GM21717 (cell line): Measurements from ENCODE around the gene INCA1.
A peak's percentile ranks its signal among the peaks of the same experiment; 100 is the strongest.

Experiments used
- ATAC-seq: cut with Tn5 transposase; IDR thresholded peaks from one replicate; pipeline ENCODE4 v1.9.1; 2021; ENCODE audit warnings: mild to moderate bottlenecking, moderate library complexity; ENCODE audit not compliant: unreplicated experiment

INCA1 gene

DNA sequence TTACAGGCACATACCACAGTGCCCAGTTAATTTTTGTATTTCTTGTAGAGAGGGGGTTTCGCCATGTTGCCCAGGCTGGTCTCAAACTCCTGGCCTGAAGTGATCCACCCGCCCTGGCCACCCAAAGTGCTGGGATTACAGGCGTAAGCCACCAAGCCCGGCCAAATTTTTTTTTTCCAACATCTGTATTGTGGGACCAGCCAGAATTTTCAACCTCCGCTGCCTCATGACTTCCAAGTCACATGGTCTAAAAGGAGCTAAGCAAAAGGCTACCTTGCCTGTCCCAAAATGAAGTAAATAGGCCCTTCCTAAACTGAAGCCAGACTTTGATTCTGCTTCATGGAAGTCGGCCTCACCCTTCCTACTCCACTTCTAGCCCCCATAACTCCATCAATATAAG lies 25.5 kb downstream of the INCA1 start:
- no peak for ATAC-seq

DNA sequence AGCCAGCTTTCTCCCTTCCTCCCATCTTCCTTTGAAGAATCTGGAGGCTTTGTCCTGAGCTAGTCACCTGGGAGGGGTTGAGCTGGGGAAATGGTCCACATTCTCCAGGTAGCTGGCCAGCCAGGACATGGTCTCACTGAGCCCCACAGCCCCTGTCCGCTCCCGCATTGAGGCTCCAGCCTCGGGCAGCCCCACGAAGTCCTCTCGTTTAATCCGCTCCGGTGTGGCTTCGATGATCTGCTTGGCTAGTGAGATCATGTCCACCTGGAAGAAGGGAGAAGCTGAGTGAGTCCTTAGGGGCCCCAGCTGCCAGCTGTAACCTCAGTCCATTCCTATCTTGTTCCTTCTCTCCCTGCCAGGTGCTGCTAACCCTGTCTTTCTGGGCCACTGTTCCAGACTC lies 27.0 kb downstream of the INCA1 start:
- ATAC-seq, result no peak

DNA sequence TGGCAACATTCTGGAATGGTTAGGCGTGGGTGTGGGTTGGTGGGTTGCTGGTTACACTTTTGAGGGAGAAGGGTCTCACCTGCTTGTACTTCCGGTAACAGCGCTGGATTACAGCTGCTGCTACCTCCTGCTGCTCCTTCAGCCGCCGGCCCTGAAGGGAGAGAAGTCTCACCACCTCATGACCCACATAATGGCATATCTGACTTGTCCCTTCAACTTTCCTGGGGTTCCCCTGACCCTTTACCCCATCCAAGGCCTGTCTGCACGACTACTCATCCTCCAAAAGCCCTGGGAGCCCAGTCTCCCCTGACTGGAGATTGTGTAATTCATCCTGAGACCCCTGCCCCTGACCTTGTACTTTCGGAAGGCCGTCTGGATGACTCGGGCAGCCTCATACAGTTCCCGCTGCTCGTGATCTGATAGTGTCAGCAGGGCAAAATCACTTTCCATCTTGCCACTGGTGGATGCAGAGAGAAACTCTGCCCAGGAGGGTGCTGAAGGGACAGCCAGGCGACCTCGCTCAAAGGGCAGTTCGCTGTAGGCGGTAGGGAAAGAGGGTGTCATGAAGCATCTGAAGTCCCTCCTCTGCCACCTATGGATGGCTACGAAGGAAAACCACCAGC lies 27.7 kb downstream of the INCA1 start:
- no peak for ATAC-seq

DNA sequence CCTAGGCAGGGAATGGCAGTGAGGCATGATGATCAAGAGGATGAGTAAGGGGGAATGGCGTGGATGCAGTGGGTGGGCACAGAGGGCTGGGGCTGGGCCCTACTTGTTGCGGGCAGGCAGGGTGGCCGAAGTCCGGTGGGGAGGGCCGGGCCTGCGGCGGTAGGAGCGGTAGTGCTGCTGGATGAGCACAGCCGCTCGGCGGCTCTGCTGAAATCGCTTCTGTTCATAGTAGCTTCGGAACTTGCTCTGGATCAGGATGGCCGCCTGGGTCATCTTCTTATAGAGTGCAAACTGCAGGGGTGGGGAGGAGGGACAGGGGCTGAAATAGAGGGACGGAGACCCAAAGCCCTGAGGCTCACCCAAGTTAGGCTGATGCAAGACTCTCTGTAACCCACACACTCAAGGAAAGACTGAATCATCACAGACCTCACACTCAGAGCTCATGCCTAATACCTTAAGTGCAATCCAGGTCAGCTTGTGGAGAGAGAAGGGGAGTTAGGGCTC lies 28.2 kb downstream of the INCA1 start:
- no peak for ATAC-seq

DNA sequence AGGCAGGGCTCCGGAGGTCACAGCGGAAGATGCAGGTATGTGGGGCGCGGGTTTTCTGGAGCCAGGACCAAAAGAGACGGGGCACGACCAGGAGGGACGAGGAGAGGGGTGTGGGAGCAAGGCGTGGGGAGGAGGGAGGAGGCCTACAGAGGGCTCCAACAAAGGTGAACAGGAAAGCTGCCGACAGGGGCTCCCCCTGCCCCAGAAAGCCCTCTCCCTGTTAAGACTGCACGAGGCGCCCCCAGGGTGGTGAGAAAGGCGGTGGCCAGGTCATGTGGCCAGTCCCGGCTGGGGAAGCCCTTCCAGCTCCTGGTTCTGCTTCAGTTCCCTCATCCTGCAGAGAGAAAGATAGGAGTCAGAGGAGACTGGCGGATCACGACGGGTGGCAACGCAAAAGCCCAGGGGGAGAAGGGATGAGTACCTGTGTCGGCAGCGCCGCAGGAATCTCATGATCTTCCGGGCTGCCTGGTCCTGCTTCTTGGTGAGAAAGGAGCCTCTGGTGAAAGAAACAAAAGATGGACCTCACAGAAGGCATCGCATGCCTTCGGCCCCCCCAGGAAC lies 28.8 kb downstream of the INCA1 start:
- no peak for ATAC-seq

DNA sequence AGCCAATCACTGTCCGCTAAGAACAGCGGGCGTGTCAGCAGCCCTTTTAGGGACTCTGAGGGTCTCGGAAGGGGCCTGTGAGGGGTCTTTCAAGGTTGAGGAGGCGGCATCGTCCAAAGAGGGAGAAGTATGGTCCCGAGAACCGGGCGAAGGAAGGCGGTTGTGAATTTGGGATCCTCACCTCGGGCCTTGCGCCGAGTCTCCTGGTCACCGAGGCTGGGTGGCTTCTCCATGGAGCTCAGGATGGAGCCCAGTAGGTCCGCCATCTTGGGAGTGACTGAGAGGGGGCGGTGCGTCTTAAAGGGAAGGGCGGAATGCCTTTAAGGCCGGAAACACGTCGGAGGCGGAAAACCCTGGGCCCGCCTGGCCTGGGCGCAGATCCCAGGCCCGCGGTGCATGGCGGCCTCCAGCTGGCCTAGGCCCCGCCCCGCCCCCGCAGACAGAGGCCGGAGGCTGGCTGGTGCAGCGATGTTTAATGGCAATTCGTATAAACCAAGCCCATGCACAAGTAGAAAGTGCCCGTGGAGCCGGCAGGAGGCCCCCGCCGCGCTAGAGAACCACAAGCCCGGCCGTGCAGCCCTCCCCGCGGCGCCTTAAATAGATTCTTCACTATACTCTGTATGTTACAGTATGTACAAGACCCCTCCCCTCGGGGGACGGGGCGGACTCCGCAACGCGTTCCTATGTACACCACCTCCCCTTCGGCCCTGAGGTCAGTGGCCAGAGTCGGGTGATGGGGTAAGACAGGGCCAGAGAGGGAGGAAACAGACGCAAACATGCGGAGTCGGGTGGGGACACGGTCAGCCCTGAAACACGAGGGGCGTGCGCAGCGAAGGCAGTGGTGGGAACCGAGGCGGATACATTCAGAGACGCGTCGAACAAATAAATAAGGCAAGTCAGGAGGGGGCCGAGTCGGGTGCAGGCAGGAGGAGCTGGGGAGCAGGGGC lies 29.5 kb downstream of the INCA1 start, which contains the start of gene SPAG7:
SPAG7 (minus strand) TSS at position 279 of the 947 bp plus-strand sequence; CDS start at position 266, 13 bp downstream.
- peak; percentile 43 for ATAC-seq

DNA sequence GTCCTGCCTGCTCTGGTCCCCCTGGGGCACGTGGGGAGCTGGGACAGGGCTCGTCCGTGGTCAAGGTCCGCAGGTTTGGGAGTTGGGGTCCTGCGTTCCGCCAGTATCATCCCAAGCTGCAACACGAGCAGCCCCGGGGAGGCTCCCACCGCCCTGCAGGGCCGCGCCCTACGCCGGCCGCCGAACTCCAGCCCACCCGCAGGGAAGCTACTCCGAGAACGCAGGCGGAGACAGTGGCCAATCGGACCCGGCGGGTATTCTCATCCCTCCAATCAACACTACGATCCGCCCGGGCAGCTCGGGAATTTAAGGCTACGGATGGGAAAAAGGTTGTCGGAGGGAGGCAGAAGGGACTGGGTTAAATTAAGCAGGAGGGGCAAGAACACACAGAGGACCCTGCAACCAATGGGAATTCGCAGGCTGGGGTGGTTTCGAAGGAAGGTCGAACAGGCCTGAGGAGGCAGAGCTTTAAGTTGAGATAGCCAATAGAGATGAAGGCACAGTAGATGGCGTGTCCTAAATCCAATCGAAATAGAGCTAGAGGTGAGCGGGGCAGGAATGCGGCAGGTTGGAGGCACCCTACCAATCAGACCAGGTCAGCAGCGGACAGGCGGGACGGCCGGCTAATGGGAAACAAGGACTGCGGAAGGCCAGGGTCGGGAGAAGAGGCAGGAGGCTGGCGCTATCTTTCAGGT lies 30.3 kb downstream of the INCA1 start:
- ATAC-seq, result peak; percentile 75

DNA sequence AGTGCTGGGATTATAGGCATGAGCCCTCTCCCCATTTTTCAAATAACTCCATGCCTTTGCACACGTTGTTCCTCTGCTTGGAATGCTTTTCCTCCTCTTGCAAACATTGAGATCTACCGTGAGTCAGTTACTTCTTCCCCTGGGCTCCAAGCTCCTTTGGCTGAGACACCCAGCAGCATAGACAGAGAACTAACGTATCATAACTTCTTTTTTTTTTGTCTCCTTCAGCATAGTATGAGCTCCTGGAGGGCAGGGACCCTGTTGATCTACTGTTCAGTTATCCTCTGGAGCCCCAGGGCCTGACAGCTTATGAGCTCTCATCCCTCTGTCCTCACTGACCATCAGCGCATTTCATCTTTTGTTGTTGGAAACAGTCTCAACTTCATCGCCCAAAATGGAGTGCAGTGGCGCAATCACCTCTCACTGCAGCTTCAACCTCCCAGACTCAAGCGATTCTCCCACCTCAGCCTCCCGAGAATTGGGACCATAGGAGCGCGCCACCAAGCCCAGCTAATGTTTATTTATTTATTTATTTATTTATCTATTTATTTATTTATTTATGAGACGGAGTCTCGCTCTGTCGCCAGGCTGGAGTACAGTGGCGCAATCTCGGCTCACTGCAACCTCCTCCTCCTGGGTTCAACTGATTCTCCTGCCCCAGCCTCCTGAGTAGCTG lies 31.9 kb downstream of the INCA1 start:
- ATAC-seq, result no peak

DNA sequence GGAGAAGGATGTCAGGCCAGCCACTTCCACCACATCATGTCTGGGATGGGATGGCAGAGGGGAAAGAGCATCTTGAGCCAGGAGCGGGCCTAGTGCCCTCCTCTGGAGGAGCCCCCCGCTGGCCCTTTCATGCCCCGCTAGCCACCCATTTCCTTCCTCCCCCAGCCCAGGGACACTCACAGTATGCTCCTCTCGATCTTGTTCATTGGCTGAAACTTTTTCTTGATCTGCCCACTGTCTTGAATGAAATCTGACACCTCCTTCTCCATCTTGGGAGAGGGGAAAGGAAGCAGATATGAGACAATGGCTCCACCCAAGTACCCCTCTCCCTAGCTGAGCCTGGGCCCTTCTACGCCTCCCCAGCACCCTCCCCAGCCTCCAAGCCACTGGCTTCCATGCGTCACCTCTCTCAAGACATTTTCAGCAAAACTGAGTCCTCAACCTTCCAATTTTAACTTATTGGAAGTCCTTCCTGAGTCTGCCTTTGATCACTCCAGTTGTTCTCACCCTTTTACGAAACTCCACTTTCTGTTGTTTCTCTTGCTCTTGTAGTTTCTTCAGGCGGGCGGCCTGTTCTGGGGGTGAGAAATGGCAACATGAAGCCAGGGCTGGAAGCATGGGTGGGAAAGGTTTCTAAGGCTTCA lies 36.9 kb downstream of the INCA1 start:
- ATAC-seq, result no peak

DNA sequence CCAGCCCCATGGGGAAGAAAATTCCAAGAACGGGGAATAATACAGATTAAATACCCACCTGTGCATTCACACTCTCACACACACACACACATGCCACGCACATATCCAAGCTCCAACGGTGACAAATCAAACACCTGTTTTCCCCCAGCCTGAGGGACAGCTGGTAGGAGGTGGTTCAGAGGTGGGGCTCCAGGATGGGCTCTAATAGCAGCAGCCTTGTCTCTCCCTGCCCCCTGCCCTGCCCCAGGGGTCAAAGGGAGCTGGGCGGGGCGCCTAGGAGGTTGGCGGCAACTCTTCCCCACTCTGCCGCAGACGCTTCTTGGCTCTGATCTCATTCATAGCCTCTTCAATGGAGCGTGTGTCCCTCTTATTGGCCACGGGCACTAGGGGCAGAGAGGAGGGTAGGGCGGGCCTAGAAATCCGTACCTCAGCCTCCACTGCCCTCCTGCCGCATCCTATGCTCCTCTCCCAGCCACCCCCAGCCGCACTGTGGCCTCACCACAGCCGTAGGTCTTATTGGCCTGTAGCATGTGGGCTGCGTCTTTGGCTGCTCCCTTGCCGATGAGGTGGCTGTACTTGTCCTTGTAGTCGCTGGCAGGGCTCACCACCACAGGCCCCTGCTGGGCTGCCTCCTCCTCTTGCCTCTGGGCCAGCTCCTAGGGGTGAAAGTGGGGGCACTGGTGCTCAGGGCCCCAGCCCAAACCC lies 37.9 kb downstream of the INCA1 start:
- ATAC-seq, result no peak

DNA sequence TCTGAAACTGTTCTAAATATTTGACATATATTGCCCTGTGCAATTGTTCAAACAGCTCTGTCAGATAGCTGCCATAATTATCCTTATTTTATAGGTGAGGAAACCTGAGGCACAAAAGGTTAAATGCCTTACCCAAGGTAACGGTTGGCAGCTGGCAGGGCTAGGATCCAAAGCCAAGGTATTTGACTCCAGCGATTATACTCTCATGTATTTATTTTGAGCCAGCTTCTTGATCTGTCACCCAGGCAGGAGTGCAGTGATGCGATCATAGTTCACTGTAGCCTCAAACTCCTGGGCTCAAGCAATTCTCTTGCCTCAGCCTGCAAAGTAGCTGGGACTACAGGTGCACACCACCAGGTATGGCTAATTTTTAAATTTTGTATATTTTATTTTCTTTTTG lies 39.2 kb downstream of the INCA1 start:
- ATAC-seq, result no peak

DNA sequence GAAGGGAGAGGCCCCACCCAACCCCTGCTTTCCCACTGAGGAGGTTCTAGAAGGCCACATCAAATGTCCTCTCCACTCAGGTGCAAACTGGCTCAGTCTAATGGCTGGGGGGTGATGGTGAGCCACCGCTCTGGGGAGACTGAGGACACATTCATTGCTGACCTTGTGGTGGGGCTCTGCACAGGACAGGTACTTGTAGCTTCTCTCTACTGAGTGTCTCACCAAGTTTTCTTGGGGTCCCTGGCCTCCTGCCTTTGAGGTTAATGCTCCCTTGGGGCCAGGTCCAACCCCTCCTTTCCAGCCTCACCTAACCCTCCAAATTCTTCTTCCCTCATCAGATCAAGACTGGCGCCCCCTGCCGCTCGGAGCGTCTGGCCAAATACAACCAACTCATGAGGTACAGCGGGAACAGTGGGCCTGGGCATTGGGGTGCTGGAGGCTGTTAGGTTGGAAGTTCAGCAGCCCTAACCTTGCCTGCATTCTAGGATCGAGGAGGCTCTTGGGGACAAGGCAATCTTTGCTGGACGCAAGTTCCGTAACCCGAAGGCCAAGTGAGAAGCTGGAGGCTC lies 40.7 kb downstream of the INCA1 start:
- no peak for ATAC-seq

DNA sequence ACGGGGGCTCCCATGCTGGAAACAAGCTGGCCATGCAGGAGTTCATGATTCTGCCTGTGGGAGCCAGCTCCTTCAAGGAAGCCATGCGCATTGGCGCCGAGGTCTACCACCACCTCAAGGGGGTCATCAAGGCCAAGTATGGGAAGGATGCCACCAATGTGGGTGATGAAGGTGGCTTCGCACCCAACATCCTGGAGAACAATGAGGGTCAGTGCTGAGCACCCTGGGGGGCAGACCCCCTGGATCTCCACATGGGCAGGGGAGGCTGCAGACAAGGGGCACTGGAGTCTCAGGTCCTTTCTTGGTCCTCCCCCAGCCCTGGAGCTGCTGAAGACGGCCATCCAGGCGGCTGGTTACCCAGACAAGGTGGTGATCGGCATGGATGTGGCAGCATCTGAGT lies 42.2 kb downstream of the INCA1 start:
- no peak for ATAC-seq

DNA sequence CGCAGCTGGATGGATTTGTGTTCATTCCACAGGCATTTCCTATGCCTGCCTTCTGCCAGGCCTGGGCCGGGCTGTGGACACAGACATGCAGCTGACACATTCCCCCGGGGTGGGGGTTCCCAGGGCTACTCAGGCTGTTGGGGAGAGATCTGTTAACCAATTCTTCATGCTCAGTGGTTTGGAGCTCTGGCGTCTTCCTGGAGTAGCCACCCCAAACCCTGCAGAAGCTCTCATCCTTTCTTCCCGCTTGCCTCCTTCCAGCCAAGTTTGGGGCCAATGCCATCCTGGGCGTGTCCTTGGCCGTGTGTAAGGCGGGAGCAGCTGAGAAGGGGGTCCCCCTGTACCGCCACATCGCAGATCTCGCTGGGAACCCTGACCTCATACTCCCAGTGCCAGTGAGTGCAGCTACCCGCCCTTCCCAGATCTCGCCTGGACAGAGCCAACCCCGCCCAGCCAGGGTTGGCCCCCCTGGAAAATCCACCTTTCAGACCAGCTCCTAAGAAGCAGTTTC lies 43.8 kb downstream of the INCA1 start:
- no peak for ATAC-seq

DNA sequence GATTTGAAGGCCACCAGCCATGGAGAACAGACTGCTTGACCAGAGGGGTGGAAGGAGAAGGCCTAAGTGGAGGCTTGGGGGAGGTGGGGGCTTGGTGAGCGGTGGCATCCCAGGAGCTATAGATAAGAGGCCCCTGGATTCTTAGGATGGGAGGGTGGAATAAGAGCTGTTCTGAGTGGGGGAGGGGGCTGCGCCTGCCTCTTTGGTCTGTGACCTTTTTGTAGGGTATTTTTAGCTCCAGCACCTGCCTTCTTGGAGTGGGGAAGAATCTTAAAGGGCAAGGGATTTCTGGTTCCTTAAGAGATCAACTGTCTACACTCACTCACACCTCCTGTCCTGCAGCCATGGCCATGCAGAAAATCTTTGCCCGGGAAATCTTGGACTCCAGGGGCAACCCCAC lies 45.8 kb downstream of the INCA1 start:
- no peak for ATAC-seq

DNA sequence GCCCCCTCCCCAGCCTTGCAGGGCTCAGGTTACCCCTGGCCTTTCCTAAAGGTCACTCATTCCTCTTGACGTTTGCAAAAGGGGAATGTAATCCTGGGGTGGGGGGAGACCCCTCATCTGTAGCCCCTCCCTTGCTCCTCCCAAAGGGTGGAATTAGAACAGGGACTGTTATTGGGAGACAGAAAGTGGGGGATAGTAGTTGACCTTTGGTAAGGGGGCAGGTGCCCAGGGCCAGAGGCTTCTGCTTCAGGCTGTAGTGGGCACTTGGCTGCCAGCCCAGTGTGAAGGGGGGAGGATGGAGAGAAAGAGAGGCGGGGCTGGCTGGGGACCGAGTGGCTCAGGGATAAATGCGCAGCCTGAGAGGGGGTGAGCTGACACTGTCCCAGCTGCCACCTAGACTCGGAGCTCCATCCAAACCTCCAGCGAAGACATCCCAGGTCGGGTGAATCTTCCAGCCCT lies 46.5 kb downstream of the INCA1 start, which contains the start of gene ENO3:
ENO3 (plus strand) TSS at position 374 of the 459 bp plus-strand sequence. CDS start 711 bp downstream, outside the sequence.
- ATAC-seq, result no peak

DNA sequence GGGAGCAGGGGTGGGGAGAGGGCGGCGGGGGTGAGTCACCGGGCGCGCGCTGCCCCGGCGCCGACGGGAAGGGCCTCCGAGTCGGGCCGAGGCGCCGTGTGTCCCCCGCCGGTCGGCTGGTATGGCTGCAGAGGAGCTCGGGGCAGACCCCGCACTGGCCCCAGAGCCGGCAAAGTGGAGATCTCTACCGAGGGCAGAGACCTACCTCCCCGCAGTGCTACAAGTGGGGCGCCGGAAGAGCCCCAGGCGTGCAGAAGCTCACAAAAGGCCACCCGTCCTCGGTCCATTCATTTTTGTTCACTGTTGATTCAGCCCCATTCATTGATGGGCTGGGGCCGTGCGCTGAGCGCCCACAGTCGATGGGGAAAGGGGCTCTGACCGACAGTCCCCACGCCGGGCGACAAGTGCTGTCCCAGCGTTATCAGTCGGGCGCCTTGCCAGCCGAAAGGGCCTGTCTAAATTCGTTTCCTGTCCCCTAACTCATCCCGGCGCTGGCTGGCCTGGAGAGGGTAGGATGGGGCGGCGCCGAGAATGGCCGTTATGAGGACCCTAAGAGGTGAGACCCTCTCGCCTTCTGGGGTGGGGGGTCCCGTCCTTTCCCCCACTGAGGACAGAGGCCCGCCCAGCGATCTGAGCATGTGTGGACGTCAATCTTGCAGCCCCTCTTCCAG lies 47.1 kb downstream of the INCA1 start:
- ATAC-seq, result peak; percentile 0
